HEK293T (cell line): ENCODE measurements around the gene COL20A1.

Experiments used
- ARNT ChIP-seq: fragments of 450-650 bp; IDR thresholded peaks from 2 replicates; pipeline ENCODE4 v1.6.1; 2017; ENCODE audit warnings: mild to moderate bottlenecking
- FOXK2 ChIP-seq: fragments of 450-650 bp; IDR thresholded peaks from 2 replicates; pipeline ENCODE4 v1.6.1; 2016; ENCODE audit warnings: mild to moderate bottlenecking
- FOXM1 ChIP-seq: fragments of 450-650 bp; IDR thresholded peaks from 2 replicates; pipeline ENCODE4 v1.6.1; 2017; ENCODE audit warnings: mild to moderate bottlenecking, borderline replicate concordance
- HDGF ChIP-seq: fragments of 450-650 bp; IDR thresholded peaks from 2 replicates; pipeline ENCODE4 v1.6.1; 2017; ENCODE audit warnings: antibody characterized with exemption, borderline replicate concordance
- L3MBTL2 ChIP-seq: fragments of 450-650 bp; conservative IDR thresholded peaks from 2 replicates; pipeline ENCODE4 v1.6.1; 2016; ENCODE audit warnings: mild to moderate bottlenecking
- SUZ12 ChIP-seq: fragments of 450-650 bp; IDR thresholded peaks from 2 replicates; pipeline ENCODE4 v1.6.1; 2016; ENCODE audit warnings: mild to moderate bottlenecking
- TARDBP ChIP-seq: fragments of 450-650 bp; IDR thresholded peaks from 2 replicates; pipeline ENCODE4 v1.6.1; 2016

DNA sequence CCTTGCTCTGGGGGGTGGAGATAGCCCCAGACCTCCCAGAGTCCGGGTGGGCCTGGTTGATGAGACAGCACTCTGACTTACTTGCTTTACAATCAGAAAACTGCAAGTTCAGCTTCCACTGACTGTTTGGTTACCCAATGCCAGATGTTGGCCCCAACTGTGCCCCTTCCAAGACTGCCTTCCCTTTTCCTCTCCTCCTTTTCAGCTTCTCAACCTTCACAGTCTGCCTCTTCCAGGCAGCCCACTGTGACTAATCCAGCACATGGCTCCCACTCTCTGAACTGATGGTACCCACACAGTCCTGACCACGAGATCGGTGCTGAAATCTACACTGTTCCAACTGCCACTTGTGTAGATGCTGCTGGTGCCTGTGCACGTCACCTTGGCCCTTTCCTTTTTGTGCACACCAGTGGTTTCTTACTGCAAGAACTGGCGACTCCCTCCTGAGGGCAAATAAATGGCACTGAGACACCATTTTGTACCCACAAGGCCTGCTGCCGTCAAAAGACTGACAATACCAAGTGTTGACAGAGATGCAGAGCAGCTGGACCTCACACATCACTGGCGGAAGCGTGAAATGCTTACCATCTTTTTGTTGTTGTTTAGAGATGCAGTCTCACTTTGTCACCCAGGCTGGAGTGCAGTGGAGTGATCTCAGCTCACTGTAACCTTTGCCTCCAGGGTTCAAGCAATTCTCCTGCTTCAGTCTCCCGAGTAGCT, 22.2 kb upstream of the COL20A1 start:
- no peak for TF ChIP-seq FOXM1
- no peak for TF ChIP-seq TARDBP
- TF ChIP-seq HDGF: no peak
- TF ChIP-seq SUZ12: no peak
- TF ChIP-seq ARNT: no peak
- TF ChIP-seq L3MBTL2: no peak
- no peak for TF ChIP-seq FOXK2
